Stimulated activated CD8-positive, alpha-beta memory T cell treated with anti-CD3 and anti-CD28 coated beads, Interleukin-15, amount 100 ng/mL, for 48 hours (primary cell): ENCODE data around the gene SCT.

Experiments
- DNase-seq, 2 donors: peaks; one replicate each; pipeline ENCODE4 v3.0.0-alpha.2; 2020; ENCODE audit warnings: low read depth in 2 of 2

Gene SCT

GRCh38 chr11:643849-644738, 17.1 kb upstream of the SCT start:
- DNase-seq, result no peak

DNA sequence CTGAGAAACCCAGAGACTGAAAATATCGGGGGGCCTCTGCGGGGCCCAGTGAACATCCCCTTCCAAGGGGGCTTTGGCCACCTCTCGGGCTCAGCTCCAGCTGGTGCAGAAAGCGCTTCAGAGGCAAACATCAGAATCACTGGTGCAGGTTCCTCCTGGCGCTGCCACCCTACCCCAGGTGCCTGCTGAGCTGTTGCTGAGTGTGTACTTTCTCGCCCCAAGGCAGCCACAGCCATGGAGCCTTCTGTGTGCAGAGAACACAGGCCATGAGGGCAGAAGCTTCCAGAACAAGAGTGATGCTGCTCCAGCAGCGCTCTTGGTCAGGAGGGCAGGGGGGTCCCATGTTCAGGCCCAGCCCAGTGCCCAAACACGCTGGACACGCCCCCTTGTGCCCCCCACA, 16.4 kb upstream of the SCT start:
- DNase-seq, result no peak

DNA sequence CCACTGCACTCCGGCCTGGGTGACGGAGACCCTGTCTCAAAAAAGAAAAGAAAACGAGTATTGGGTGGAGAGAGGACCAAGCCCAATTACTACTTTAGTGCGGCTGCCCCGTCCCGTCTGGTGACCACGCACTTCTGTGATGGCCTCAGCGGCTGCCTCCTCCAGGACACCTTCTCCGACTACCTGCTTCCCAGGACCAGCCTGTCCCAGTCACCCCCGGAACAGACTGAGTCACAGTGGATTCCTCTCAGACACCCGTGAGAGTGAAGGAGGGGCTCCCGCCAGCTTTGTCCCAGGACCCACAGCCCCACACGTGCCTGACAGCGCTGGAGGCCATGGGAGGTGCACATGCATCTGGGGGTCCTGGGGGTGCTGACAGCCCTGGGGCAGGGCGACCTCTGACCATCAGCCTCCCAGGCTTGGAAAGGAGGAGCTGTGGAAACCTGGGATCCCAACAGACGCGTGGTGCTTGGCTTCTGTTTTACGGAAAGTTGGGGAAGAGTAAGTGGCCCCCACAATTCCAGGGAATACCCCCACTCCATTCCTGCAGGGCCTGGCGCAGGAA, 14.9 kb upstream of the SCT start:
- DNase-seq, result no peak

DNA sequence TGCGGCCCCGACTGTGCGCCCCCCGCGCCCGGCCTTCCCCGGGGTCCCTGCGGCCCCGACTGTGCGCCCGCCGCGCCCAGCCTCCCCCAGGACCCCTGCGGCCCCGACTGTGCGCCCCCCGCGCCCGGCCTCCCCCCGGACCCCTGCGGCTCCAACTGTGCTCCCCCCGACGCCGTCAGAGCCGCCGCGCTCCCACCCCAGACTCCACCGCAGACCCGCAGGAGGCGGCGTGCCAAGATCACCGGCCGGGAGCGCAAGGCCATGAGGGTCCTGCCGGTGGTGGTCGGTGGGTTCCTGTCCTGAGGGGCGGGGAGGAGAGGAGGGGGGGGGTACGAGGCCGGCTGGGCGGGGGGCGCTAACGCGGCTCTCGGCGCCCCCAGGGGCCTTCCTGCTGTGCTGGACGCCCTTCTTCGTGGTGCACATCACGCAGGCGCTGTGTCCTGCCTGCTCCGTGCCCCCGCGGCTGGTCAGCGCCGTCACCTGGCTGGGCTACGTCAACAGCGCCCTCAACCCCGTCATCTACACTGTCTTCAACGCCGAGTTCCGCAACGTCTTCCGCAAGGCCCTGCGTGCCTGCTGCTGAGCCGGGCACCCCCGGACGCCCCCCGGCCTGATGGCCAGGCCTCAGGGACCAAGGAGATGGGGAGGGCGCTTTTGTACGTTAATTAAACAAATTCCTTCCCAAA, 13.2 kb upstream of the SCT start:
- DNase-seq, result no peak

- DNase-seq, result no peak
Measured at GRCh38 chr11:639332-639955, 12.5 kb upstream of the SCT start.

DNA sequence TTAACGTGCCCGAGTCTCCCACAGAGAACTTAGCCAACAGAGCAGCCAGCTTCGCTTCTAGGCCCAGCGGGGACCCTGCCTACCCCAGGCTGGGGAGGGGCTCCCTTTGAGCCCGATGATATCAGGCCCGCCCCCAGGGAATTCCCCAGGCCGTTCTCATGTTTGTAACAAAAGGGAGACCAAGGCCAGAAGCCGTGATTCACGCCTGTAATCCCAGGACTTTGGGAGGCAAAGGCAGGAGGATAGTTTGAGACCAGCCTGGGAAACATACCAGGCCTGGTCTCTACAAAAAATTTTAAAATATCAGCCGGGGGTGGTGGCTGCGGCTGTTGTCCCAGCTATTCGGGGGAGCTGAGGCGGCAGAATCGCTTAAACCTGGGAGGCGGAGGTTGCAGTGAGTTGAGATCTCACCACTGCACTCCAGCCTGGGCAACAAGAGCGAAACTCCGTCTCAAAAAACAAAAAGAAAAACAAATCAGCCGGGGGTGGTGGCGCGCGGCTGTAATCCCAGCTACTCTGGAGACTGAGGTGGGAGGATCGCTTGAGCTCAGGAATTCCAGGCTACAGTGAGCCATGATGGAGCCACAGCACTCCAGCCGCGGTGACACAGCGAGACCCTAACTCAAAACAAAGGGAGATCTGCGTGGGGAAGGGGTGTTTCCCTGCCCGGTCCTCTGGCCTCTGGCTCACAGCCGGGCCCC, 11.8 kb upstream of the SCT start:
- DNase-seq, result no peak

GRCh38 chr11:637593-638521, 10.9 kb upstream of the SCT start:
- no peak for DNase-seq

DNA sequence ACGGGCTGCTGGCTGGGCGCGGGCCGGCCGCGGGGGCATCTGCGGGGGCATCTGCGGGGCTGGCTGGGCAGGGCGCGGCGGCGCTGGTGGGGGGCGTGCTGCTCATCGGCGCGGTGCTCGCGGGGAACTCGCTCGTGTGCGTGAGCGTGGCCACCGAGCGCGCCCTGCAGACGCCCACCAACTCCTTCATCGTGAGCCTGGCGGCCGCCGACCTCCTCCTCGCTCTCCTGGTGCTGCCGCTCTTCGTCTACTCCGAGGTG, 10.3 kb upstream of the SCT start:
- DNase-seq, result no peak

- DNase-seq, result no peak
Measured at GRCh38 chr11:636511-637332, 9.7 kb upstream of the SCT start, which contains the start of gene DRD4. Gene DRD4 (plus strand): TSS chr11:637269. CDS start chr11:637305, 36 bp downstream.

DNA sequence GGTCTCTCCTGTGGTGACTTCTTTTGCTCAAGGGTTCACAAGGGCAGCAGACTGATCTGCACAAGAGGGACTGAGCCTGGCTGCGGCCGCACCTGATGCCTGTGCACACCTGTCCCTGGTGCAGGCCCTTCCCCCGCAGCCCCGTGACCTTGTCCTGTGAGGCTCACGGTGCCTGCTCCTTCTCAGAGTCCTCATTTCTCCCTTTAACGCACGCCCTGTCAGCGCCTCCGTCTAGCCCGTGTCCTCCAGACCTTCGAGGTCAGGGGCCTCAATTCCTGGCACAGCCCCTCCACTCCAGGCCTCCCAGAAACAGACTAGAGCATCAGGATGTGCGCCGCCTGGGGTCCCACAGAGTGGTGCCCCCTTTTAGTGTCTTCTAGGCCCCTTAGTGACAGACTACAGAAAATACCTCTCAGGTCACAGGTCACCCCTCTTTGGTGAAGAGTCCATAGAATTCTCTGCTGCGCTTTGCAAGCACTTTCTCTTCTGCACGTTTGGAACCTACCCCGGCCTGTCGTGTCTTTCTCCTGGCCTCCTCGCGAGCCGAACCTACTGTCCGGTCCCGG, 9.0 kb upstream of the SCT start:
- no peak for DNase-seq

DNA sequence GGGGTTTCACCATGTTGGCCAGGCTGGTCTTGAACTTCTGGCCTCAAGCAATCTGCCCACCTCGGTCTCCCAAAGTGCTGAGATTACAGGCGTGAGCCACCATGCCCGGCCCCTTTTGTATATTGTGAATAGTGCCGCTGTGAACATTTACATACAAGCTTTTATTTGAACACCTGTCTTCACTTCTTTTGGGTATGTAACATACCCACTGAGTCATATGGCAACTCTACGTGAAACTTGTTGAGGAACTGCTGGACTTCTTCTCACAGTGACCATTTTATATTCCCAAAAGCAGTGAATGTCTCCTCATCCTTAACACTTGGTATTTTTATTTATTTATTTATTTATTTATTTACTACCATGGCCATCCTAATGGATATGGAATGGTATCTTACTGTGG, 3.9 kb upstream of the SCT start:
- DNase-seq, result no peak

DNA sequence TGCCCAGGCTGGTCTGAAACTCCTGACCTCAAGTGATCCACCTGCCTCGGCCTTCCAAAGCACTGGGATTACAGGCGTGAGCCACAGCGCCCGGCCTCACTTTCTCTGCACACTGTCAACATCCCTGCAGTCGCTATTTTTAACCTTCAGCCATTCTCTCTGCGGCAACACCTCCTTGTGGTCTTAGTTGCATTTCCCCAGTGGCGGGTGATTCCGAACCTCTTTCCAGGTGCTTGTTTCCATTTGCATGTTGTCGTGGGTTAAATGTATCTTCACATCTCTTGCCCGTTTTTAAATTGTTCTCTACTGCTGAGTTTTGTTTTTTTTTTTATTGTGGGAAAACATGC, 2.2 kb upstream of the SCT start:
- no peak for DNase-seq

GRCh38 chr11:628056-628455, 1.1 kb upstream of the SCT start:
- DNase-seq, result no peak

- DNase-seq, result no peak
Measured at GRCh38 chr11:627308-627576, 261 bp upstream of the SCT start.

DNA sequence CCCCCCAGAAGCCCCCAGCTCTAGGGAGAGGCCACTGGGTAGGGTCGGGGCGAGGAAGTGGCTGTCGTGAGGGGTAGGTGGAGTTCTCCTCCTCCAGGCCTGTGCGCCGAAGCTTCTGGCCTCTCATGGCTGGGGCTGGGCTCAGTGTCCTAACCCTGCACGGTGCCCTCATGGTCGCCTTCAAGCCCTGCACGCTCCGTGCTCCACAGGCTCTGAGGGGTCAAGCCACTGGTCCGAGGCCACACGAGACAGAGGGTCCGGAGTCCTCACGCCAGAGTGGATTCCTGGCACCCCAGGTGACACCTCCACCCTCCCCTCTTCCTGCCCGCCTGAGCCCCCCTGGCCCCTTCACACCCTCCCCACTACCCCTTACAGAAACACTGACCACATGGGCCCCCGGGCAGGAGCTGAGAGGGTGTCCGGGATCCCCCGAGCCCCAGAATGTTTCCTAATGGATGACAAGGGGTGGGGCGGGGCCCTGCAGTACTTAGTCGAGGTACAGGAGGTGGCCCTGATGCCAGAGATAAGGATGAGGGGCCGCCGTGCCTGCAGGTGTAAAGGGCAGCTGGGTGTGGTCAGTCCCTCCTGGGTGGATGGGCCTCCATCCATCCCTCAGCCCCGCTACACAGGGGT, 1.2 kb downstream of the SCT start:
- DNase-seq, result no peak

DNA sequence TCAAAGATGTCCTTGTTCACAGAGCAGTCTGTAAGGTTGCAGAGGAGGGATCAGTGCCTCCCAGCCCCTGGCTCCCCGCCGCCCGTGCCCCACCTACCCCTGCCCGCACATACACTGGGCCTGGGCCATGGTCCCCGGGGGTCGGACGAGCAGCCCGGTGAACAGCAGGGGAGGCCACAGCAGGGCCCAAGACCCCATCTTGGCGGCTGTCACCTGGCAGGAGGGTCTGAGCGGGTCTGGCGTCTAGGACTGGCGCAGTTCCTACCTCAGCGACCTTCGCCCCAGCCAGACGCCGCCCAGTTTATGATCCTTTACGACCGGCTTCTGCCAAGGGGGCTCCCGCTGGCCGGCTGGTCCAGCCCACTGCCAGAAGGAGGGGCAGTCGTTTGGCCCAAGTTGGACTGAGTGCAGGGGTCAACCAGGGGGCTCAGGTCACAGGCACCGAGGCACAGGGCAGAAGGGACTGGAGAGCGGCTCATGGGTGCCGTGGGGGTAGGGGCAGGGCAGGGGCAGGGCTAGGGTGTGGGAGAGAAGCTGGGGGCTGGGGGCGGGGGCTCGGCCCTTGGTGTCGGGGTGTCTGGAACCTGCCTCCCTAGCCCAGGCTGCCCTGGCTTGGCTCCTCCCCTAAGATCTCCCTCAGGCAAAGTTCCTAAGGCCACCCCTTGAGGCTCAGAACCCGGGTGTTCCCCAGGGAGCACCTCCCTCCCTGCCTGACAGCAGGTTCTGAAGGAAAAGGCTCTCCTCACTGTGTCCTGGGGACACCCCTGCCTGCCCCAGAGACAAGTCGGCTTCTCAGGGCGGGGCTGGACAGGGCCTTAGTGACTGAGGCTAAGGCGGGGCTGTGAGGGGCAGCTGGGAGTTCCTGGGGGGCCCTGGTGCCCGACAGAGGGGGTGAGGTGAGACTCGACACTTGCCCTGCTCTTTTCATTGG, 2.0 kb downstream of the SCT start, which contains the start of gene CDHR5:
Gene CDHR5, minus strand, starts transcription at position 251 of the 931 bp plus-strand sequence. Its CDS starts 53 bp downstream, at position 198.
- no peak for DNase-seq

GRCh38 chr11:623999-624704, 2.8 kb downstream of the SCT start:
- no peak for DNase-seq
